ENCODE data around the gene NAPB.

- TF ChIP-seq CTCF (IDR thresholded peaks at IDR 0.05) (no peak), POLR2A (IDR thresholded peaks at IDR 0.05) (no peak)
Observed at GRCh38 chr20:23459461-23460150, 38.3 kb upstream of the NAPB start.
